ENCODE data around the gene ZSWIM5.
"Not testable (repeated sequence)": the region's sequence is repeated elsewhere in the genome, so short reads cannot be mapped to it uniquely, and the experiment has no call there.

ZSWIM5 gene

DNA sequence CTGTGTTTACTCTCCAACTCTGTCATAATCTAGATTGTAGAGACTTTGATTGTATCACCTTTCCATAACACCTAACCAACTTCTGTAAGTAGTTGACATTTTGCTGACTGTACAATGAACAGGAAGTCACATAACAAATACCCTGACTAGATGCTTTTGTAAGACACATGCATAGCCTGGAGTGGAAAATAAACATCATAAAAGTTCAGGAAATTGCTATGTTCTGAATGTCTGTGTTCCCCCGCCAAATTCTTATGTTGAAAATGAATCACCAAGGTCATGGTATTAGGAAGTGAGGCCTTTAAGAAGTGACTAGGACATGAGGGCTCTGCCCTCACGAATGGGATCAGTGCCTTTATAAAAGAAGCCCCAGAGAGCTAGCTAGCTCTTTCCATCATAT lies 40.4 kb upstream of the ZSWIM5 start:
- H3K27ac ChIP-seq (ENCODE audit: extremely low read depth, low read depth, low read length) = no peak overlapping the region
- H3K9me3 ChIP-seq (ENCODE audit: control insufficient read depth, insufficient read depth, low read depth, low read length) = no peaks in the 10 kb centered on the region
- POLR2A ChIA-PET = no interaction called here
- CTCF ChIA-PET = no interaction called here
- no peaks in the 10 kb centered on the region for H3K36me3 ChIP-seq (ENCODE audit: control insufficient read depth in 2 of 2, insufficient read depth in 1 of 2, low read length in 2 of 2)
- TF ChIP-seq ZNF623 (tag by site-specific recombination; IDR thresholded peaks at IDR 0.05) (no peak), GFI1B (tag by site-specific recombination; IDR thresholded peaks at IDR 0.05) (no peak), ZNF747 (tag by site-specific recombination; IDR thresholded peaks at IDR 0.05) (no peak), ZNF785 (tag by site-specific recombination; IDR thresholded peaks at IDR 0.05) (no peak), ZNF654 (tag by site-specific recombination; IDR thresholded peaks at IDR 0.05; ENCODE audit: low read depth) (no peak), ZNF707 (tag by site-specific recombination; IDR thresholded peaks at IDR 0.05) (no peak), ZNF114 (tag by site-specific recombination; IDR thresholded peaks at IDR 0.05) (no peak), ZNF76 (tag by site-specific recombination; IDR thresholded peaks at IDR 0.05; ENCODE audit: borderline replicate concordance, low read depth) (no peak), YY2 (tag by site-specific recombination; IDR thresholded peaks at IDR 0.05) (no peak), ZNF121 (tag by site-specific recombination; IDR thresholded peaks at IDR 0.05) (no peak), PATZ1 (tag by site-specific recombination; IDR thresholded peaks at IDR 0.05) (no peak), ZNF549 (tag by site-specific recombination; IDR thresholded peaks at IDR 0.05) (no peak), ZNF169 (tag by site-specific recombination; IDR thresholded peaks at IDR 0.05) (no peak), ZNF677 (tag by site-specific recombination; IDR thresholded peaks at IDR 0.05) (no peak), WT1 (tag by site-specific recombination; IDR thresholded peaks at IDR 0.05) (no peak), ZNF132 (tag by site-specific recombination; IDR thresholded peaks at IDR 0.05; ENCODE audit: borderline replicate concordance) (no peak), ZNF521 (tag by site-specific recombination; IDR thresholded peaks at IDR 0.05) (no peak)
- TF ChIP-seq, protein P1, sequence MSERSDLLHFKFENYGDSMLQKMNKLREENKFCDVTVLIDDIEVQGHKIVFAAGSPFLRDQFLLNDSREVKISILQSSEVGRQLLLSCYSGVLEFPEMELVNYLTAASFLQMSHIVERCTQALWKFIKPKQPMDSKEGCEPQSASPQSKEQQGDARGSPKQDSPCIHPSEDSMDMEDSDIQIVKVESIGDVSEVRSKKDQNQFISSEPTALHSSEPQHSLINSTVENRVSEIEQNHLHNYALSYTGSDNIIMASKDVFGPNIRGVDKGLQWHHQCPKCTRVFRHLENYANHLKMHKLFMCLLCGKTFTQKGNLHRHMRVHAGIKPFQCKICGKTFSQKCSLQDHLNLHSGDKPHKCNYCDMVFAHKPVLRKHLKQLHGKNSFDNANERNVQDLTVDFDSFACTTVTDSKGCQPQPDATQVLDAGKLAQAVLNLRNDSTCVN (tag by site-specific recombination; optimal IDR thresholded peaks at IDR 0.05) = no peak
- TF ChIP-seq, protein P2, sequence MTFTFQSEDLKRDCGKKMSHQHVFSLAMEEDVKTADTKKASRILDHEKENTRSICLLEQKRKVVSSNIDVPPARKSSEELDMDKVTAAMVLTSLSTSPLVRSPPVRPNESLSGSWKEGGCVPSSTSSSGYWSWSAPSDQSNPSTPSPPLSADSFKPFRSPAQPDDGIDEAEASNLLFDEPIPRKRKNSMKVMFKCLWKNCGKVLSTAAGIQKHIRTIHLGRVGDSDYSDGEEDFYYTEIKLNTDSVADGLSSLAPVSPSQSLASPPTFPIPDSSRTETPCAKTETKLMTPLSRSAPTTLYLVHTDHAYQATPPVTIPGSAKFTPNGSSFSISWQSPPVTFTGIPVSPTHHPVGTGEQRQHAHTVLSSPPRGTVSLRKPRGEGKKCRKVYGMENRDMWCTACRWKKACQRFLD (tag by site-specific recombination; IDR thresholded peaks at IDR 0.05) = no peak
- TF ChIP-seq, protein P3, sequence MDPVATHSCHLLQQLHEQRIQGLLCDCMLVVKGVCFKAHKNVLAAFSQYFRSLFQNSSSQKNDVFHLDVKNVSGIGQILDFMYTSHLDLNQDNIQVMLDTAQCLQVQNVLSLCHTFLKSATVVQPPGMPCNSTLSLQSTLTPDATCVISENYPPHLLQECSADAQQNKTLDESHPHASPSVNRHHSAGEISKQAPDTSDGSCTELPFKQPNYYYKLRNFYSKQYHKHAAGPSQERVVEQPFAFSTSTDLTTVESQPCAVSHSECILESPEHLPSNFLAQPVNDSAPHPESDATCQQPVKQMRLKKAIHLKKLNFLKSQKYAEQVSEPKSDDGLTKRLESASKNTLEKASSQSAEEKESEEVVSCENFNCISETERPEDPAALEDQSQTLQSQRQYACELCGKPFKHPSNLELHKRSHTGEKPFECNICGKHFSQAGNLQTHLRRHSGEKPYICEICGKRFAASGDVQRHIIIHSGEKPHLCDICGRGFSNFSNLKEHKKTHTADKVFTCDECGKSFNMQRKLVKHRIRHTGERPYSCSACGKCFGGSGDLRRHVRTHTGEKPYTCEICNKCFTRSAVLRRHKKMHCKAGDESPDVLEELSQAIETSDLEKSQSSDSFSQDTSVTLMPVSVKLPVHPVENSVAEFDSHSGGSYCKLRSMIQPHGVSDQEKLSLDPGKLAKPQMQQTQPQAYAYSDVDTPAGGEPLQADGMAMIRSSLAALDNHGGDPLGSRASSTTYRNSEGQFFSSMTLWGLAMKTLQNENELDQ (tag by site-specific recombination; IDR thresholded peaks at IDR 0.05; ENCODE audit: low read depth) = no peak
- no peak overlapping the region for H3K4me3 ChIP-seq (ENCODE audit: low read depth, low read length)
- H3K4me1 ChIP-seq (ENCODE audit: control insufficient read depth, insufficient read depth, low read length) = no peaks in the 10 kb centered on the region

GRCh38 chr1:45246359-45246758 lies 40.0 kb upstream of the ZSWIM5 start:
- POLR2A ChIA-PET; H3K4me1 ChIP-seq (ENCODE audit: control insufficient read depth, insufficient read depth, low read length): not testable (repeated sequence)

More at GRCh38 chr1:45246359-45246758, 40.0 kb upstream of the ZSWIM5 start:
- H3K9me3 ChIP-seq (ENCODE audit: control insufficient read depth, insufficient read depth, low read depth, low read length); H3K36me3 ChIP-seq (ENCODE audit: control insufficient read depth in 2 of 2, insufficient read depth in 1 of 2, low read length in 2 of 2); H3K27ac ChIP-seq (ENCODE audit: extremely low read depth, low read depth, low read length); CTCF ChIA-PET; H3K4me3 ChIP-seq (ENCODE audit: low read depth, low read length): not testable (repeated sequence)

All from HEK293 (cell line).